ENCODE results near the gene PHF20. TPM values are rescaled to one million over a fixed set of nuclear protein-coding genes. Genes with fewer than 3 reads are reported as not detected.
"Not testable (repeated sequence)": the region's sequence is repeated elsewhere in the genome, so short reads cannot be mapped to it uniquely, and the experiment has no call there.

PHF20 gene
- polyA plus RNA-seq, 3 donors from 2014 or later = 92.6 to 140 (median 112) TPM

- Mint-ChIP-seq H3K27ac (no peak overlapping the region), H3K9me3 (no peaks in the 10 kb centered on the region), H3K4me3 (no peak overlapping the region), H3K4me1 (no peaks in the 10 kb centered on the region), H3K27me3 (ENCODE audit: low read depth in 3 of 3) (no peaks in the 10 kb centered on the region), H3K36me3 (peaks cover 8 to 47% (median 12%) of the 10 kb centered on the region in 3 donors)
- DNase-seq = no peak
These were observed 146.2 kb downstream of the PHF20 start for GRCh38 chr20:35918021-35918420.

- peaks cover 4 to 37% (median 8%) of the 10 kb centered on the region in 3 donors for H3K36me3 Mint-ChIP-seq
- DNase-seq = no peak
- H3K4me1 Mint-ChIP-seq = no peaks in the 10 kb centered on the region
- no peaks in the 10 kb centered on the region for H3K9me3 Mint-ChIP-seq
- no peak overlapping the region for H3K27ac Mint-ChIP-seq
- no peaks in the 10 kb centered on the region for H3K27me3 Mint-ChIP-seq (ENCODE audit: low read depth in 3 of 3)
- H3K4me3 Mint-ChIP-seq = no peak overlapping the region
These were observed 148.7 kb downstream of the PHF20 start for GRCh38 chr20:35920523-35920922.

GRCh38 chr20:35929301-35929700 lies 157.5 kb downstream of the PHF20 start:
- peak overlapping the region in 1 of 6 donors; percentile 62 for H3K27ac Mint-ChIP-seq

GRCh38 chr20:35934050-35934449 lies 162.2 kb downstream of the PHF20 start:
- Mint-ChIP-seq H3K27me3 (ENCODE audit: low read depth in 3 of 3) (peaks cover 0 to under 1% (median 0%) of the 10 kb centered on the region in 3 donors), H3K4me1 (peaks cover 0 to 3% of the 10 kb centered on the region in 2 donors), H3K27ac (peak overlapping the region in 3 of 6 donors; percentile 0 to 84 (median 3)), H3K9me3 (peaks cover 0 to 1% (median 0%) of the 10 kb centered on the region in 6 donors), H3K4me3 (no peak overlapping the region), H3K36me3 (peaks cover 18 to 23% (median 20%) of the 10 kb centered on the region in 3 donors)
- DNase-seq = no peak

More at GRCh38 chr20:35929301-35929700, 157.5 kb downstream of the PHF20 start:
- Mint-ChIP-seq H3K4me3 (no peak overlapping the region), H3K36me3 (peaks cover 21 to 37% (median 24%) of the 10 kb centered on the region in 3 donors), H3K9me3 (peaks cover 0 to 1% (median 0%) of the 10 kb centered on the region in 6 donors), H3K27me3 (ENCODE audit: low read depth in 3 of 3) (peaks cover 0 to 5% (median 2%) of the 10 kb centered on the region in 3 donors), H3K4me1 (peaks cover 0 to 4% of the 10 kb centered on the region in 2 donors)
- DNase-seq = no peak

- Mint-ChIP-seq H3K36me3 (peaks cover 13 to 21% (median 14%) of the 10 kb centered on the region in 3 donors), H3K4me3 (no peak overlapping the region), H3K27me3 (ENCODE audit: low read depth in 3 of 3) (peaks cover 0 to 2% (median 0%) of the 10 kb centered on the region in 3 donors), H3K4me1 (no peaks in the 10 kb centered on the region), H3K9me3 (no peaks in the 10 kb centered on the region), H3K27ac (no peak overlapping the region)
- no peak for DNase-seq
These were observed 167.4 kb downstream of the PHF20 start for GRCh38 chr20:35939264-35939663.

- peak overlapping the region in 4 of 6 donors; percentile 8 to 69 (median 52) for H3K27ac Mint-ChIP-seq
- no peak overlapping the region for H3K4me3 Mint-ChIP-seq
- H3K27me3 Mint-ChIP-seq (ENCODE audit: low read depth in 3 of 3) = peaks cover 0 to 2% (median 0%) of the 10 kb centered on the region in 3 donors
- H3K9me3 Mint-ChIP-seq = no peaks in the 10 kb centered on the region
- DNase-seq = no peak
- peaks cover 14 to 30% (median 16%) of the 10 kb centered on the region in 3 donors for H3K36me3 Mint-ChIP-seq
- H3K4me1 Mint-ChIP-seq = no peaks in the 10 kb centered on the region
These were observed 169.8 kb downstream of the PHF20 start for GRCh38 chr20:35941620-35942019.

GRCh38 chr20:35942243-35942642 lies 170.4 kb downstream of the PHF20 start:
- Mint-ChIP-seq H3K9me3 (no peaks in the 10 kb centered on the region), H3K27ac (peak overlapping the region in 3 of 6 donors; percentile 6 to 50 (median 18)), H3K4me1 (peaks cover 0 to under 1% of the 10 kb centered on the region in 2 donors), H3K27me3 (ENCODE audit: low read depth in 3 of 3) (peaks cover 0 to 2% (median 0%) of the 10 kb centered on the region in 3 donors), H3K36me3 (peaks cover 14 to 30% (median 16%) of the 10 kb centered on the region in 3 donors), H3K4me3 (no peak overlapping the region)
- no peak for DNase-seq

GRCh38 chr20:35947489-35947888 lies 175.7 kb downstream of the PHF20 start:
- Mint-ChIP-seq H3K4me1 (peaks cover 8 to 10% of the 10 kb centered on the region in 2 donors), H3K27me3 (ENCODE audit: low read depth in 3 of 3) (peaks cover 0 to 4% (median 0%) of the 10 kb centered on the region in 3 donors), H3K4me3 (no peak overlapping the region), H3K36me3 (peaks cover 0 to 22% (median 3%) of the 10 kb centered on the region in 3 donors), H3K27ac (peak overlapping the region in 2 of 6 donors; percentile 53), H3K9me3 (no peaks in the 10 kb centered on the region)
- peak in 2 of 3 donors; percentile 22 to 23 for DNase-seq

GRCh38 chr20:35947907-35948306 lies 176.1 kb downstream of the PHF20 start:
- Mint-ChIP-seq H3K36me3 (peaks cover 0 to 22% (median 3%) of the 10 kb centered on the region in 3 donors), H3K27ac (peak overlapping the region in 2 of 6 donors; percentile 53), H3K4me1 (peaks cover 12 to 14% of the 10 kb centered on the region in 2 donors), H3K9me3 (no peaks in the 10 kb centered on the region), H3K4me3 (no peak overlapping the region), H3K27me3 (ENCODE audit: low read depth in 3 of 3) (peaks cover 0 to 8% (median 0%) of the 10 kb centered on the region in 3 donors)
- DNase-seq = no peak

GRCh38 chr20:35950093-35950492 lies 178.3 kb downstream of the PHF20 start:
- Mint-ChIP-seq H3K27ac (no peak overlapping the region), H3K4me1 (peaks cover 25 to 28% of the 10 kb centered on the region in 2 donors), H3K36me3 (peaks cover 0 to 9% (median 0%) of the 10 kb centered on the region in 3 donors), H3K4me3 (no peak overlapping the region), H3K9me3 (no peaks in the 10 kb centered on the region), H3K27me3 (ENCODE audit: low read depth in 3 of 3) (peaks cover 8 to 17% (median 12%) of the 10 kb centered on the region in 3 donors)
- DNase-seq = no peak

- Mint-ChIP-seq H3K4me3 (peak overlapping the region in 2 of 5 donors; percentile 33 to 100), H3K27ac (peak overlapping the region; percentile 95 to 100 (median 100)), H3K27me3 (ENCODE audit: low read depth in 3 of 3) (peaks cover 8 to 17% (median 12%) of the 10 kb centered on the region in 3 donors), H3K4me1 (peaks cover 26 to 31% of the 10 kb centered on the region in 2 donors)
- not testable (repeated sequence) for H3K9me3 Mint-ChIP-seq, DNase-seq, H3K36me3 Mint-ChIP-seq
These were observed 180.3 kb downstream of the PHF20 start for GRCh38 chr20:35952080-35952479.

- H3K27me3 Mint-ChIP-seq (ENCODE audit: low read depth in 3 of 3) = peaks cover 8 to 17% (median 12%) of the 10 kb centered on the region in 3 donors
- peaks cover 0 to 5% (median 0%) of the 10 kb centered on the region in 3 donors for H3K36me3 Mint-ChIP-seq
- H3K4me1 Mint-ChIP-seq = peaks cover 25 to 31% of the 10 kb centered on the region in 2 donors
- peak overlapping the region; percentile 99 to 100 (median 99) for H3K4me3 Mint-ChIP-seq
- H3K9me3 Mint-ChIP-seq = no peaks in the 10 kb centered on the region
- peak in 1 of 3 donors; percentile 9 for DNase-seq
- peak overlapping the region; percentile 95 to 100 (median 100) for H3K27ac Mint-ChIP-seq
These were observed 180.9 kb downstream of the PHF20 start for GRCh38 chr20:35952480-35953386.

- peak; percentile 71 to 75 (median 74) for DNase-seq
- Mint-ChIP-seq H3K27me3 (ENCODE audit: low read depth in 3 of 3) (peaks cover 8 to 17% (median 12%) of the 10 kb centered on the region in 3 donors), H3K4me1 (peaks cover 23 to 31% of the 10 kb centered on the region in 2 donors), H3K27ac (peak overlapping the region; percentile 99 to 100 (median 100)), H3K9me3 (no peaks in the 10 kb centered on the region), H3K36me3 (peaks cover 0 to under 1% (median 0%) of the 10 kb centered on the region in 3 donors), H3K4me3 (peak overlapping the region; percentile 99 to 100 (median 99))
These were observed 181.8 kb downstream of the PHF20 start for GRCh38 chr20:35953387-35954199.

All from immature natural killer cell (primary cell).